ENCODE measurements around the gene KLK1.

KLK1 gene

GRCh38 chr19:50823389-50824042, at the start of gene KLK1:
KLK1 (minus strand) TSS chr19:50823787; CDS start chr19:50823748, 39 bp downstream.
- no peak for DNase-seq (ENCODE audit: low read depth)

GRCh38 chr19:50873056-50873455, 49.5 kb upstream of the KLK1 start, which contains the start of gene KLK2:
KLK2 (plus strand) TSS chr19:50873439; CDS start chr19:50873474, 35 bp downstream.
- DNase-seq (ENCODE audit: low read depth): no peak

GRCh38 chr19:50870417-50871089, 47.0 kb upstream of the KLK1 start:
- no peak for DNase-seq (ENCODE audit: low read depth)

- no peak for DNase-seq (ENCODE audit: low read depth)
Measured at GRCh38 chr19:50869479-50869878, 45.9 kb upstream of the KLK1 start.

GRCh38 chr19:50861496-50862286, 38.1 kb upstream of the KLK1 start:
- DNase-seq (ENCODE audit: low read depth): no peak

GRCh38 chr19:50861010-50861409, 37.4 kb upstream of the KLK1 start:
- DNase-seq (ENCODE audit: low read depth): no peak

- no peak for DNase-seq (ENCODE audit: low read depth)
Measured at GRCh38 chr19:50859849-50860248, 36.3 kb upstream of the KLK1 start.

- DNase-seq (ENCODE audit: low read depth): no peak
Measured at GRCh38 chr19:50858886-50859285, 35.3 kb upstream of the KLK1 start.

- no peak for DNase-seq (ENCODE audit: low read depth)
Measured at GRCh38 chr19:50857366-50857765, 33.8 kb upstream of the KLK1 start.

GRCh38 chr19:50854636-50855410, 31.2 kb upstream of the KLK1 start, which contains the start of gene KLK3:
KLK3 (plus strand) TSS chr19:50854915; CDS start chr19:50854956, 41 bp downstream.
- DNase-seq (ENCODE audit: low read depth): no peak

- no peak for DNase-seq (ENCODE audit: low read depth)
Measured at GRCh38 chr19:50851620-50852019, 28.0 kb upstream of the KLK1 start.

- no peak for DNase-seq (ENCODE audit: low read depth)
Measured at GRCh38 chr19:50850738-50851137, 27.2 kb upstream of the KLK1 start.

GRCh38 chr19:50844296-50844935, 20.8 kb upstream of the KLK1 start:
- no peak for DNase-seq (ENCODE audit: low read depth)

- no peak for DNase-seq (ENCODE audit: low read depth)
Measured at GRCh38 chr19:50843701-50844221, 20.2 kb upstream of the KLK1 start.

- DNase-seq (ENCODE audit: low read depth): no peak
Measured at GRCh38 chr19:50843205-50843604, 19.6 kb upstream of the KLK1 start.

- DNase-seq (ENCODE audit: low read depth): no peak
Measured at GRCh38 chr19:50842130-50842529, 18.5 kb upstream of the KLK1 start.

GRCh38 chr19:50839712-50840655, 16.4 kb upstream of the KLK1 start:
- DNase-seq (ENCODE audit: low read depth): no peak

- DNase-seq (ENCODE audit: low read depth): no peak
Measured at GRCh38 chr19:50838239-50838638, 14.7 kb upstream of the KLK1 start.

- no peak for DNase-seq (ENCODE audit: low read depth)
Measured at GRCh38 chr19:50837300-50837699, 13.7 kb upstream of the KLK1 start.

- DNase-seq (ENCODE audit: low read depth): no peak
Measured at GRCh38 chr19:50836543-50837195, 13.1 kb upstream of the KLK1 start.

Measured in activated T-helper 1 cell treated with Interleukin-2 at 50 U/mL for 16 hours (primary cell).